HG03378 (cell line): ENCODE measurements around the gene USP17L25.
"Not testable (repeated sequence)": the region's sequence is repeated elsewhere in the genome, so short reads cannot be mapped to it uniquely, and the experiment has no call there.

Experiments
- ATAC-seq: cut with Tn5 transposase; IDR thresholded peaks from one replicate; pipeline ENCODE4 v1.9.1; 2021; ENCODE audit warnings: mild to moderate bottlenecking, moderate library complexity; ENCODE audit not compliant: unreplicated experiment

Gene USP17L25, protein sequence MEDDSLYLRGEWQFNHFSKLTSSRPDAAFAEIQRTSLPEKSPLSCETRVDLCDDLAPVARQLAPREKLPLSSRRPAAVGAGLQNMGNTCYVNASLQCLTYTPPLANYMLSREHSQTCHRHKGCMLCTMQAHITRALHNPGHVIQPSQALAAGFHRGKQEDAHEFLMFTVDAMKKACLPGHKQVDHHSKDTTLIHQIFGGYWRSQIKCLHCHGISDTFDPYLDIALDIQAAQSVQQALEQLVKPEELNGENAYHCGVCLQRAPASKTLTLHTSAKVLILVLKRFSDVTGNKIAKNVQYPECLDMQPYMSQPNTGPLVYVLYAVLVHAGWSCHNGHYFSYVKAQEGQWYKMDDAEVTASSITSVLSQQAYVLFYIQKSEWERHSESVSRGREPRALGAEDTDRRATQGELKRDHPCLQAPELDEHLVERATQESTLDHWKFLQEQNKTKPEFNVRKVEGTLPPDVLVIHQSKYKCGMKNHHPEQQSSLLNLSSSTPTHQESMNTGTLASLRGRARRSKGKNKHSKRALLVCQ

DNA sequence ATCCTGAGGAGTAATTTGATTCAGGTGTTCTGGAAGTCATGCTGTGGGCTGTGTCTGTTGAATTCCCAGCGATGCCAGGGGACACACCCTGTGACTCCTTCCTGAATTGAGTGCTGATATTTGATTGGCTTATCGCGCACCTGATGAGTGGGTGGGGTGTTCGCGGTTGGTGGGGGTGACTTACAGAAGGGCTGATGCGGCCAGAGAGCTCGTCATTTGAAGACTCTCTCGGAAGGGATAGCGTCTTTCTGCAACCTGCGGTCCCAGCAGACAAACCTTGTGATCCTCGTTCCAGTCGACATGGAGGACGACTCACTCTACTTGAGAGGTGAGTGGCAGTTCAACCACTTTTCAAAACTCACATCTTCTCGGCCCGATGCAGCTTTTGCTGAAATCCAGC lies at the start of gene USP17L25:
Gene USP17L25 (plus strand): TSS at position 301 of the 400 bp plus-strand sequence. CDS start 0 bp downstream, at position 301.
- not testable (repeated sequence) for ATAC-seq

DNA sequence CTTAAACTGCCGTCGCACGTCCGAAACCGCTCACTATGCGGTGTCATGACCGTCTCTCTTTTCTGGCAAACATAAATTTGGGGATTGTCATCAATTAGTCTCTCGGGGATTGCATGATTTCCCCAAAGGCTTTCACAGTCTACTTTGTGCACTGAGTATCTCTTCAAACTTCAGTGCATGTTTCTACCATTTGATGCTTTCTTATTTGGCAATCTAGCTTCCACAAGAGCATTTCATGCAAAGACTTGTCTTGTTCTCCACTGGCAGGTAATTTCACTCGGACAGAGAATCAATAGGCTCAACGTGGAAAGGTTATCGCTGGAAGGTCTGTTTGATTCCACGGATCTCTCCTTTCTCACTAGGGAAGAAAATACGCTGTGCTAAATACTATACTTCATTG lies 5.5 kb upstream of the USP17L25 start:
- not testable (repeated sequence) for ATAC-seq

DNA sequence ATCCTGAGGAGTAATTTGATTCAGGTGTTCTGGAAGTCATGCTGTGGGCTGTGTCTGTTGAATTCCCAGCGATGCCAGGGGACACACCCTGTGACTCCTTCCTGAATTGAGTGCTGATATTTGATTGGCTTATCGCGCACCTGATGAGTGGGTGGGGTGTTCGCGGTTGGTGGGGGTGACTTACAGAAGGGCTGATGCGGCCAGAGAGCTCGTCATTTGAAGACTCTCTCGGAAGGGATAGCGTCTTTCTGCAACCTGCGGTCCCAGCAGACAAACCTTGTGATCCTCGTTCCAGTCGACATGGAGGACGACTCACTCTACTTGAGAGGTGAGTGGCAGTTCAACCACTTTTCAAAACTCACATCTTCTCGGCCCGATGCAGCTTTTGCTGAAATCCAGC lies 4.8 kb upstream of the USP17L25 start, which contains the start of gene USP17L24:
Gene USP17L24 (plus strand): TSS at position 301 of the 400 bp plus-strand sequence. CDS start 0 bp downstream, at position 301.
- not testable (repeated sequence) for ATAC-seq

DNA sequence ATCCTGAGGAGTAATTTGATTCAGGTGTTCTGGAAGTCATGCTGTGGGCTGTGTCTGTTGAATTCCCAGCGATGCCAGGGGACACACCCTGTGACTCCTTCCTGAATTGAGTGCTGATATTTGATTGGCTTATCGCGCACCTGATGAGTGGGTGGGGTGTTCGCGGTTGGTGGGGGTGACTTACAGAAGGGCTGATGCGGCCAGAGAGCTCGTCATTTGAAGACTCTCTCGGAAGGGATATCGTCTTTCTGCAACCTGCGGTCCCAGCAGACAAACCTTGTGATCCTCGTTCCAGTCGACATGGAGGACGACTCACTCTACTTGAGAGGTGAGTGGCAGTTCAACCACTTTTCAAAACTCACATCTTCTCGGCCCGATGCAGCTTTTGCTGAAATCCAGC lies 4.6 kb downstream of the USP17L25 start, which contains the start of gene USP17L26:
Gene USP17L26 (plus strand): TSS at position 301 of the 400 bp plus-strand sequence. CDS start 0 bp downstream, at position 301.
- not testable (repeated sequence) for ATAC-seq

DNA sequence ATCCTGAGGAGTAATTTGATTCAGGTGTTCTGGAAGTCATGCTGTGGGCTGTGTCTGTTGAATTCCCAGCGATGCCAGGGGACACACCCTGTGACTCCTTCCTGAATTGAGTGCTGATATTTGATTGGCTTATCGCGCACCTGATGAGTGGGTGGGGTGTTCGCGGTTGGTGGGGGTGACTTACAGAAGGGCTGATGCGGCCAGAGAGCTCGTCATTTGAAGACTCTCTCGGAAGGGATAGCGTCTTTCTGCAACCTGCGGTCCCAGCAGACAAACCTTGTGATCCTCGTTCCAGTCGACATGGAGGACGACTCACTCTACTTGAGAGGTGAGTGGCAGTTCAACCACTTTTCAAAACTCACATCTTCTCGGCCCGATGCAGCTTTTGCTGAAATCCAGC lies 9.4 kb downstream of the USP17L25 start, which contains the start of gene USP17L5:
Gene USP17L5 (plus strand): TSS at position 301 of the 400 bp plus-strand sequence. CDS start 0 bp downstream, at position 301.
- not testable (repeated sequence) for ATAC-seq

DNA sequence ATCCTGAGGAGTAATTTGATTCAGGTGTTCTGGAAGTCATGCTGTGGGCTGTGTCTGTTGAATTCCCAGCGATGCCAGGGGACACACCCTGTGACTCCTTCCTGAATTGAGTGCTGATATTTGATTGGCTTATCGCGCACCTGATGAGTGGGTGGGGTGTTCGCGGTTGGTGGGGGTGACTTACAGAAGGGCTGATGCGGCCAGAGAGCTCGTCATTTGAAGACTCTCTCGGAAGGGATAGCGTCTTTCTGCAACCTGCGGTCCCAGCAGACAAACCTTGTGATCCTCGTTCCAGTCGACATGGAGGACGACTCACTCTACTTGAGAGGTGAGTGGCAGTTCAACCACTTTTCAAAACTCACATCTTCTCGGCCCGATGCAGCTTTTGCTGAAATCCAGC lies 14.1 kb downstream of the USP17L25 start, which contains the start of gene USP17L27:
Gene USP17L27 (plus strand): TSS at position 301 of the 400 bp plus-strand sequence. CDS start 0 bp downstream, at position 301.
- not testable (repeated sequence) for ATAC-seq

DNA sequence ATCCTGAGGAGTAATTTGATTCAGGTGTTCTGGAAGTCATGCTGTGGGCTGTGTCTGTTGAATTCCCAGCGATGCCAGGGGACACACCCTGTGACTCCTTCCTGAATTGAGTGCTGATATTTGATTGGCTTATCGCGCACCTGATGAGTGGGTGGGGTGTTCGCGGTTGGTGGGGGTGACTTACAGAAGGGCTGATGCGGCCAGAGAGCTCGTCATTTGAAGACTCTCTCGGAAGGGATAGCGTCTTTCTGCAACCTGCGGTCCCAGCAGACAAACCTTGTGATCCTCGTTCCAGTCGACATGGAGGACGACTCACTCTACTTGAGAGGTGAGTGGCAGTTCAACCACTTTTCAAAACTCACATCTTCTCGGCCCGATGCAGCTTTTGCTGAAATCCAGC lies 18.9 kb downstream of the USP17L25 start, which contains the start of gene USP17L28:
Gene USP17L28 (plus strand): TSS at position 301 of the 400 bp plus-strand sequence. CDS start 0 bp downstream, at position 301.
- not testable (repeated sequence) for ATAC-seq

DNA sequence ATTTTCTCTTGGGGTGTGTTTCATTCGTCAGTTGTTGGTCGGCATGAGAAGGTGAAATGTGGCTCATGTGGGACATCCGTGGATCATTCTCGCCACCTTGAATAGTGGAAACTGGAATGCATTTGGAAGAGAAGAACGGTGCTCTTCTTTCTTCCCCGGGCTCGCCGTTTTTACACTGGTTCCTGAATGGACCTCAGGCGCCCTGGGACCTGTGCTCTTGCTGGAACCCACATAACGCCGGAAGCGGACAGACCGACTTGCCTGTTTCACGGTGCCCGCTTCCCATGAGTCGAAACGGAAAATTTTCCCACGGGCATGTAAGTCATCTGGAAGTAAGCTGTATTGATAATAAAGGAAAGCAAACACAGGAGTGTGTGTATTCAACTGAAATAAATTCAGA lies 21.2 kb downstream of the USP17L25 start:
- ATAC-seq: not testable (repeated sequence)

DNA sequence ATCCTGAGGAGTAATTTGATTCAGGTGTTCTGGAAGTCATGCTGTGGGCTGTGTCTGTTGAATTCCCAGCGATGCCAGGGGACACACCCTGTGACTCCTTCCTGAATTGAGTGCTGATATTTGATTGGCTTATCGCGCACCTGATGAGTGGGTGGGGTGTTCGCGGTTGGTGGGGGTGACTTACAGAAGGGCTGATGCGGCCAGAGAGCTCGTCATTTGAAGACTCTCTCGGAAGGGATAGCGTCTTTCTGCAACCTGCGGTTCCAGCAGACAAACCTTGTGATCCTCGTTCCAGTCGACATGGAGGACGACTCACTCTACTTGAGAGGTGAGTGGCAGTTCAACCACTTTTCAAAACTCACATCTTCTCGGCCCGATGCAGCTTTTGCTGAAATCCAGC lies 23.6 kb downstream of the USP17L25 start, which contains the start of gene USP17L29:
Gene USP17L29 (plus strand): TSS at position 301 of the 400 bp plus-strand sequence. CDS start 0 bp downstream, at position 301.
- not testable (repeated sequence) for ATAC-seq

DNA sequence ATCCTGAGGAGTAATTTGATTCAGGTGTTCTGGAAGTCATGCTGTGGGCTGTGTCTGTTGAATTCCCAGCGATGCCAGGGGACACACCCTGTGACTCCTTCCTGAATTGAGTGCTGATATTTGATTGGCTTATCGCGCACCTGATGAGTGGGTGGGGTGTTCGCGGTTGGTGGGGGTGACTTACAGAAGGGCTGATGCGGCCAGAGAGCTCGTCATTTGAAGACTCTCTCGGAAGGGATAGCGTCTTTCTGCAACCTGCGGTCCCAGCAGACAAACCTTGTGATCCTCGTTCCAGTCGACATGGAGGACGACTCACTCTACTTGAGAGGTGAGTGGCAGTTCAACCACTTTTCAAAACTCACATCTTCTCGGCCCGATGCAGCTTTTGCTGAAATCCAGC lies 33.1 kb downstream of the USP17L25 start, which contains the start of gene USP17L30:
Gene USP17L30 (plus strand): TSS at position 301 of the 400 bp plus-strand sequence. CDS start 0 bp downstream, at position 301.
- not testable (repeated sequence) for ATAC-seq

DNA sequence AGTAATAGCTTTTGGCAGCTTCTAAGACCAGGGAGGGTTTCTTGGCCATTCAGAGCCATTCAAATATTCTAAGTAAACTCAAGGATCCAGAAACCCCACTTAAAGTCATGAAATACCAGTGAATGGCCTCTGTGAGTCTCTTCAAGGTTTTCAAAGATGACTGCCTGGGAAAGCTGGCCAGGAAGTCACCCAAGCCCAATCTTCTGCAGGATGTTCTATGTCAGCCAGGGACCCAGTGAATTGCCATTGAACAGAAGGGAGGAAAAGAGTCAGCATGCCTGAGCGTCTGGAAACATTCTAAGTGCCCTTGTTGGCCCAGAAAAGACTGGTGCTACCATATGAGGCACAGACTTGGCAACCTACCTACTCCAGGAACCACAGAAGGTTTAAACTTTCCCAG lies 50.2 kb downstream of the USP17L25 start:
- not testable (repeated sequence) for ATAC-seq
